ENCODE results near the gene ATXN1. TPM values are rescaled to one million over a fixed set of nuclear protein-coding genes. Genes with fewer than 3 reads are reported as not detected.

ATXN1 gene
- total RNA-seq, 2 experiments from 2014 or later = 34.1 to 36.7 TPM

GRCh38 chr6:16446273-16446672 is 315.0 kb downstream of the ATXN1 start:
- peaks cover 14% of the 10 kb centered on the region for H3K36me3 Mint-ChIP-seq
- no peak overlapping the region for H3K27ac Mint-ChIP-seq
- H3K9me3 Mint-ChIP-seq = no peaks in the 10 kb centered on the region
- POLR2A ChIA-PET = interaction anchor here (0.9 kb wide), 1 partner anchor 25 kb away, joined by 3 read pairs; no protein-coding TSS in a partner anchor
- no peak for DNase-seq
- H3K27me3 Mint-ChIP-seq = no peaks in the 10 kb centered on the region
- no peak overlapping the region for H3K4me3 Mint-ChIP-seq
- CTCF ChIA-PET = no interaction called here
- intact Hi-C loops (cut with micrococcal nuclease) = no loop called here
- H3K4me1 Mint-ChIP-seq (ENCODE audit: low read depth) = peaks cover 38% of the 10 kb centered on the region

GRCh38 chr6:16442031-16442430 is 319.2 kb downstream of the ATXN1 start:
- H3K9me3 Mint-ChIP-seq = no peaks in the 10 kb centered on the region
- H3K4me3 Mint-ChIP-seq = no peak overlapping the region
- POLR2A ChIA-PET = no interaction called here
- H3K27ac Mint-ChIP-seq = no peak overlapping the region
- no peaks in the 10 kb centered on the region for H3K27me3 Mint-ChIP-seq
- CTCF ChIA-PET = interaction anchor here (0.8 kb wide), 1 partner anchor 684 kb away, joined by 4 read pairs; no protein-coding TSS in a partner anchor
- peaks cover 58% of the 10 kb centered on the region for H3K4me1 Mint-ChIP-seq (ENCODE audit: low read depth)
- intact Hi-C loops (cut with micrococcal nuclease) = no loop called here
- DNase-seq = no peak
- peaks cover 28% of the 10 kb centered on the region for H3K36me3 Mint-ChIP-seq

- ChIA-PET CTCF (no interaction called here), POLR2A (interaction anchor here (1.1 to 1.6 kb wide), 2 partner anchors 33 to 41 kb away, joined by 3 to 4 read pairs; no protein-coding TSS in a partner anchor)
- H3K36me3 Mint-ChIP-seq = peaks cover 32% of the 10 kb centered on the region
- H3K9me3 Mint-ChIP-seq = no peaks in the 10 kb centered on the region
- H3K4me3 Mint-ChIP-seq = peak overlapping the region; percentile 21
- intact Hi-C loops (cut with micrococcal nuclease) = no loop called here
- H3K27me3 Mint-ChIP-seq = no peaks in the 10 kb centered on the region
- DNase-seq = no peak
- peak overlapping the region; percentile 100 for H3K27ac Mint-ChIP-seq
- H3K4me1 Mint-ChIP-seq (ENCODE audit: low read depth) = peaks cover 60% of the 10 kb centered on the region
Observed at GRCh38 chr6:16441262-16441661, 320.0 kb downstream of the ATXN1 start.

GRCh38 chr6:16440636-16441212 is 320.5 kb downstream of the ATXN1 start:
- H3K27me3 Mint-ChIP-seq = no peaks in the 10 kb centered on the region
- intact Hi-C loops (cut with micrococcal nuclease) = no loop called here
- POLR2A ChIA-PET = interaction anchor here (1.1 to 1.6 kb wide), 2 partner anchors 33 to 42 kb away, joined by 3 to 4 read pairs; no protein-coding TSS in a partner anchor
- H3K9me3 Mint-ChIP-seq = no peaks in the 10 kb centered on the region
- DNase-seq = peak; percentile 42
- H3K4me3 Mint-ChIP-seq = peak overlapping the region; percentile 21
- peaks cover 30% of the 10 kb centered on the region for H3K36me3 Mint-ChIP-seq
- CTCF ChIA-PET = no interaction called here
- peaks cover 61% of the 10 kb centered on the region for H3K4me1 Mint-ChIP-seq (ENCODE audit: low read depth)
- H3K27ac Mint-ChIP-seq = peak overlapping the region; percentile 100

- Mint-ChIP-seq H3K27me3 (no peaks in the 10 kb centered on the region), H3K9me3 (no peaks in the 10 kb centered on the region), H3K27ac (peak overlapping the region; percentile 100), H3K4me1 (ENCODE audit: low read depth) (peaks cover 69% of the 10 kb centered on the region), H3K36me3 (peaks cover 30% of the 10 kb centered on the region), H3K4me3 (peak overlapping the region; percentile 98)
- CTCF ChIA-PET = interaction anchor here (1.0 to 1.1 kb wide), 2 partner anchors 25 to 73 kb away, joined by 6 to 7 read pairs; no protein-coding TSS in a partner anchor
- DNase-seq = peak; percentile 62
- POLR2A ChIA-PET = interaction anchor here (0.5 to 5.7 kb wide), 13 partner anchors 18 to 1260 kb away, joined by 3 to 80 read pairs (median 5); partner anchors contain the start of gene ATXN1
- intact Hi-C loops (cut with micrococcal nuclease) = loop anchor here (1.0 to 10.0 kb wide), 4 partner anchors 26 to 1266 kb away; partner anchors contain the start of gene NUP153
Observed at GRCh38 chr6:16438718-16439591, 322.3 kb downstream of the ATXN1 start.

- H3K4me3 Mint-ChIP-seq = peak overlapping the region; percentile 98
- H3K4me1 Mint-ChIP-seq (ENCODE audit: low read depth) = peaks cover 70% of the 10 kb centered on the region
- no peaks in the 10 kb centered on the region for H3K27me3 Mint-ChIP-seq
- H3K36me3 Mint-ChIP-seq = peaks cover 30% of the 10 kb centered on the region
- H3K27ac Mint-ChIP-seq = peak overlapping the region; percentile 100
- intact Hi-C loops (cut with micrococcal nuclease) = loop anchor here (1.0 to 10.0 kb wide), 4 partner anchors 25 to 1267 kb away; partner anchors contain the start of gene NUP153
- CTCF ChIA-PET = interaction anchor here (0.8 to 1.9 kb wide), 9 partner anchors 17 to 324 kb away, joined by 3 to 14 read pairs (median 6); partner anchors contain the start of gene ATXN1
- peak; percentile 73 for DNase-seq
- POLR2A ChIA-PET = interaction anchor here (0.6 to 5.7 kb wide), 16 partner anchors 14 to 325 kb away, joined by 3 to 80 read pairs (median 4); partner anchors contain the start of gene ATXN1
- no peaks in the 10 kb centered on the region for H3K9me3 Mint-ChIP-seq
Observed at GRCh38 chr6:16437984-16438383, 323.3 kb downstream of the ATXN1 start.

- CTCF ChIA-PET = interaction anchor here (0.6 to 1.9 kb wide), 8 partner anchors 21 to 325 kb away, joined by 3 to 14 read pairs (median 6); partner anchors contain the start of gene ATXN1
- H3K4me3 Mint-ChIP-seq = peak overlapping the region; percentile 98
- peaks cover 26% of the 10 kb centered on the region for H3K36me3 Mint-ChIP-seq
- intact Hi-C loops (cut with micrococcal nuclease) = loop anchor here (2.0 to 10.0 kb wide), 2 partner anchors 96 to 1268 kb away; partner anchors contain the start of gene NUP153
- H3K9me3 Mint-ChIP-seq = no peaks in the 10 kb centered on the region
- DNase-seq = peak; percentile 58
- peaks cover 74% of the 10 kb centered on the region for H3K4me1 Mint-ChIP-seq (ENCODE audit: low read depth)
- H3K27ac Mint-ChIP-seq = peak overlapping the region; percentile 100
- H3K27me3 Mint-ChIP-seq = no peaks in the 10 kb centered on the region
- POLR2A ChIA-PET = interaction anchor here (0.6 to 5.7 kb wide), 18 partner anchors 9 to 326 kb away, joined by 3 to 80 read pairs (median 4); partner anchors contain the start of gene ATXN1
Observed at GRCh38 chr6:16437095-16437494, 324.2 kb downstream of the ATXN1 start.

- Mint-ChIP-seq H3K36me3 (peaks cover 25% of the 10 kb centered on the region), H3K27me3 (no peaks in the 10 kb centered on the region), H3K4me1 (ENCODE audit: low read depth) (peaks cover 74% of the 10 kb centered on the region), H3K4me3 (peak overlapping the region; percentile 98), H3K27ac (peak overlapping the region; percentile 100), H3K9me3 (no peaks in the 10 kb centered on the region)
- peak; percentile 83 for DNase-seq
- intact Hi-C loops (cut with micrococcal nuclease) = loop anchor here (1.0 to 10.0 kb wide), 4 partner anchors 47 to 1268 kb away; partner anchors contain the start of genes ATXN1 and NUP153
- POLR2A ChIA-PET = interaction anchor here (1.0 to 5.7 kb wide), 8 partner anchors 9 to 326 kb away, joined by 3 to 80 read pairs (median 16); partner anchors contain the start of gene ATXN1
- CTCF ChIA-PET = interaction anchor here (1.0 to 1.9 kb wide), 3 partner anchors 21 to 326 kb away, joined by 3 to 14 read pairs (median 7); partner anchors contain the start of gene ATXN1
Observed at GRCh38 chr6:16436550-16436949, 324.7 kb downstream of the ATXN1 start.

- Mint-ChIP-seq H3K4me1 (ENCODE audit: low read depth) (peaks cover 74% of the 10 kb centered on the region), H3K9me3 (no peaks in the 10 kb centered on the region), H3K36me3 (peaks cover 34% of the 10 kb centered on the region), H3K27me3 (no peaks in the 10 kb centered on the region), H3K27ac (peak overlapping the region; percentile 100), H3K4me3 (peak overlapping the region; percentile 98)
- peak; percentile 37 for DNase-seq
- intact Hi-C loops (cut with micrococcal nuclease) = loop anchor here (1.0 to 10.0 kb wide), 4 partner anchors 14 to 1270 kb away; partner anchors contain the start of gene NUP153
- POLR2A ChIA-PET = interaction anchor here (0.9 to 5.7 kb wide), 7 partner anchors 11 to 328 kb away, joined by 3 to 80 read pairs (median 26); partner anchors contain the start of gene ATXN1
- CTCF ChIA-PET = interaction anchor here (0.5 to 1.8 kb wide), 6 partner anchors 14 to 328 kb away, joined by 3 to 6 read pairs (median 3); no protein-coding TSS in a partner anchor
Observed at GRCh38 chr6:16434885-16435284, 326.4 kb downstream of the ATXN1 start.

GRCh38 chr6:16433338-16433890 is 327.8 kb downstream of the ATXN1 start:
- ChIA-PET CTCF (interaction anchor here (0.6 to 1.8 kb wide), 3 partner anchors 13 to 103 kb away, joined by 3 to 6 read pairs (median 5); no protein-coding TSS in a partner anchor), POLR2A (interaction anchor here (1.1 to 5.5 kb wide), 4 partner anchors 9 to 39 kb away, joined by 4 to 48 read pairs (median 6); no protein-coding TSS in a partner anchor)
- intact Hi-C loops (cut with micrococcal nuclease) = loop anchor here (10.0 kb wide), 1 partner anchor 1271 kb away; the partner anchor contains the start of gene NUP153
- Mint-ChIP-seq H3K36me3 (peaks cover 34% of the 10 kb centered on the region), H3K9me3 (no peaks in the 10 kb centered on the region), H3K4me1 (ENCODE audit: low read depth) (peaks cover 66% of the 10 kb centered on the region), H3K27me3 (no peaks in the 10 kb centered on the region), H3K4me3 (peak overlapping the region; percentile 98), H3K27ac (peak overlapping the region; percentile 100)
- DNase-seq = no peak
